HG02938 (cell line): ENCODE measurements around the gene ZNF366.
"Not testable (repeated sequence)": the region's sequence is repeated elsewhere in the genome, so short reads cannot be mapped to it uniquely, and the experiment has no call there.

Source experiments
- ATAC-seq: cut with Tn5 transposase; IDR thresholded peaks from one replicate; pipeline ENCODE4 v1.9.1; 2021; ENCODE audit warnings: mild to moderate bottlenecking, moderate library complexity; ENCODE audit not compliant: unreplicated experiment

Gene ZNF366

DNA sequence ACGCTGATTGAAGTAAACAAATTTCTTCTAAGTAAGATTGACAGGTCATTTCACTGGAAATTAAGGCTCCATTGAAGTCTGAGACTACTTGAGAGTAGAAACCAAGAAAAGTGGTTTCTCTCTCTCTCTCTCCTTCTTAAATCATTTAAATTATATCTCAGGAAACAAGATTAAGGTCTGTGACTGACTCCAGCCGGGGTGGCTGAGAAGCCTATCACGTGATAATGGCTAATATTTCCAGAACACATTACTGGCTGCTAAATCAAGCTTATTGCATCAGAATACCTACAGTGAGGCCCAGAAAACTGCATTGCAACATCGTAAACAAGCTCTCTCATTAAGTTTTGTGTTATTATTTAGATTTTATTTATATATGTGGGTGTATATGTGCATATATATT lies 98.6 kb downstream of the ZNF366 start:
- ATAC-seq: no peak

DNA sequence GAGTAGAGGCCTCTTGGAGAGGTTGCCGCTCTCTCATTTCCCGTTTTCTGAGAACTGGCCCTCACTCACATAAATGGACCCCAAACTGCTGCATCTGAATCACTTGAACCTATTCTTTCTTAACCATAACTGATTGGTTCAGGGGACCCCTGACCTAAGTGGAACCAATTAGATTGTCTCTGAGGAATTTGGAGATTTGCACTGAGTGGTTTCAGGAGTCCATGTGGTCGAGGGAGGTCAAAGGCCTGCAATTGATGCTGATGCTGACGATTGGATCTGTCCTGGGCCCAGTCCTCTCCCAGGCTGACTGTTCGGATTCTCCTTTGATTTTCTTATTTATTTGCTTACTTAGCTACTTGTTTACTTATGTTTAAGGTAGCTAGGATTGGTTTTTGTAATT lies 99.1 kb downstream of the ZNF366 start:
- no peak for ATAC-seq

DNA sequence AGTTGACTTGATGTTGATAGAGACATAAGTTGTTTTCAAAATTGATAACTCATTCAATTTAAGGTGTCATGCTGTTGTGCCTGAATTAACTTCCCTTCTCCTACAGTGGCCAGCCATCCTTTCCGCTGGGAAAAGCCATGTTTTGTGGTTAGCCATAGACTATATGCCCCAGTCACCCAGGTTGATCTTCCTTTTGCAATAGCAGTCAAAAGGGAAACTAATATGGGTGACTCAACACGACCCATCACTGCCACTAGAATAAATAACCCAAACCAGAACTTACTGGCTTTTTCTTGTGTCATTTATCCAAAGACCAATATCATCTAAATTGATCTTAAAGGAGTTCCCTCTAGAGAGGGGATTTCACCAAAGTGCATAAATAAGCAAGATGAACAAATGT lies 99.7 kb downstream of the ZNF366 start:
- ATAC-seq: no peak

DNA sequence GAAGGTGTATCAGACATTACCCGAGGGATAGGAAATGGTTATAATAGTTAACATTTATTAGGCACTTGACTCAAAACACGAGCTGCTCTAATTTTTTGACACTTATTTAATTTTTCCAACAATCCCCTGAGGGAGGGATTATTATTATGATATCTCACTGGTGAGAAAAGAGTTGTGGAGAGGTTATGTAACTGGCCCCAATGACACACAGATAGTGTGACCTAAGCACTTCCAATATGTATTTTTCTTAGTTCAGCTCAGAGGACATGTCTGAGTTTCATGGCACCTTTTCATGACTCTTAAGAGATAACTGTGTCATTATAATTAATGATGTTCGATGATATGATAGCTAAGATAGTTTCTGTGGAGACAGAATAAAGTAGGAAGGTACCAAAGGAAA lies 100.1 kb downstream of the ZNF366 start:
- ATAC-seq: no peak

DNA sequence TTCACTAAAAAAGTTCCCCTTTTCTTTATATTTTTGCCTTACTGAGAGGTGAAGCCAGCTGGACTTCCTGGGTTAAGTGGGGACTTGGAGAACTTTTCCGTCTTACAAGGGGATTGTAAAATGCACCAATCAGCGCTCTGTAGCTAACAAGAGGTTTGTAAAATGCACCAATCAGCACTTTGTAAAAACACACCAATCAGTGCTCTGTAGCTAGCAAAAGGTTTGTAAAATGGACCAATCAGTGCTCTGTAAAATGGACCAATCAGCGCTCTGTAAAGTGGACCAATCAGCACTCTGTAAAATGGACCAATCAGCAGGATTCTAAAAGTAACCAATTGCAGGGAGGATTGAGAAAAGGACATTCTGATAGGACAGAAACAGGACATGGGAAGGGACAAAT lies 102.4 kb downstream of the ZNF366 start:
- ATAC-seq: not testable (repeated sequence)

DNA sequence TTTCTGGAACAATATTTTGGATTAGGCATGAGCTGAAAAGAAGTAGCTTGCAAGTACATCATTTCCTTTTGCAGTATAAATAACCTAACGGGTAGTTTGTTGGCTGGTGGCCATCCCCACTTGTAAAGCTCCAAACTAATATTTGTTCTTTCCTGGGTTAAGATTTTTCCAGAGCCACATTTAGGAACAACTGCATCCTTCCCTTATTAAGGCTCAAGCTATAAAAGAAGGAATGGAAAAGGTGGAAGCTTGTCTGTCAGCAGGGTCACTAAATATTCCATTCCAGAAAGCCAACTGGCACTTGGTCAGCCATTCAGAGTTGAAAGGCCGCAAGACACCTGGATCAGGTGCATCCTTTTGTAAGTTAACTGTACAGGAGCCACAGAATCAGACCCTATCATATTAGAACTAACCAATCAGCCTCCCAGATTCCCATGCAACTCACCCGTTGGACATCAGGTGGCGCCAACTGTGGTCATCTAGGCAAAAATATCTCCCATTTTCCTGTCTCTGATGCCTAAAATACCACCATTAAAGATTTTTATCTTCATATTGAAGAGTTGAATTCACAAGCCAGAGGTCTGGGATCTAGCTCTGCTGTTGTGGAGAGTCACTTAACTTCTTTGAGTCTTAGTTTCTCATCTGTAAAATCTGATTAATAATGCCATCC lies 104.1 kb downstream of the ZNF366 start:
- no peak for ATAC-seq

DNA sequence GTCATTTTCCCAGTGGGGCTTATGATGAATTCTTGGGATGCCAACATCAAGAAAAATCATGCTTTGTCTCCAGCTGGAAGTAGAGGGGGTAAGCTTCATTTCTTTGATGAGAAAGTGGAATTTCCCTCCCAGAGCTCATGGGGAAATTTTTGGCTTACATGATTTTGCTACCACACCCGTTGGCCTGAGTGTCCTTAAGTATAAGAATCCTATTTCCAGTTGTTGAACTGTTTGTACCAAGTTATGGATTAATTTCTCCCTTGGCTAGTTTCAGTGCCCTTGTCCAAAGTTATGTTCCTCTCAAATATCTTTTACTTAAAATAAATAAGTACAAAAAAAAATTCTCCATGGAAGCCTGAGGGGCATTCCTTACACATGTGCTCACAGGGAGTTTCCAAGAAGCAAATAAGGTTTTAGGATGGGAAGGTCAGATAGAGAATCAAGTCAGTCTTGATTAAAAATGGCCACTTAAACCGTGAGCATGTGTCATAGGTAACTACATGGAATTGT lies 104.8 kb downstream of the ZNF366 start:
- no peak for ATAC-seq

DNA sequence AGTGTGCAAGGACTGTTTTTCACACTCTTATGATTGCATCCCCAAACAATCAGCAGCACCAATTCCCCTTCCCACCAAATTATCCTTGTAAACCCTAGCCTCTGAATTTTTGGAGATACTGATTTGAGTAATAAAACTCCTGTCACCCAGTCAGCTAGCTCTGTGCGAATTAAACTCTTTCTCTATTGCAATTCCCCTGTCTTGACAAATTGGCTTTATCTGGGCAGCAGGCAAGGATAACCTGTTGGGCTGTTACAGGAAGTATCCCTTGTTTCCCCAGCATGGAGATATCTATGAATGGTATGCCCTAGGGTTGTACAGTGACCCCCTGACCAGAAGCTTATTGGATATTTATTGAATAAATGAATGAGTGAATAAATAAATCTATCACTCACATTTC lies 106.3 kb downstream of the ZNF366 start:
- ATAC-seq: no peak

DNA sequence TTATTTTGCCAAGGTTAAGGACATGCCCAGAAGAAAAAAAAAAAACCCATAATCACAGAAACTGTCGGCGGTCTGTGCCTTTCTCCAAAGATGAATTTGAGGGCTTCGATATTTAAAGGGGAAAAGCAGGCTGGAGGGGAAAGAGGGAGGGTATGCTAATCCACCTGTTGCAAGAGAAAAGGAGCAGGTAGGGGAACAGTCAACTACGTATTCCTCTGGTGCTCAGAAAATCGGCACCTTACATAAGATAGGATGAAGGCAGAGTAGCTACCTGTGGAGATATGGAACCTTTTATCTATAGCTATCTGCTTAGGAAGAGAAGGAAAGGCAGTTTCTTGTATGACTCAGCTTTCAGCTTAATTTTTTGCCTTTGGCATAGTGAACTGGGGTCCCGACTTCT lies 109.4 kb downstream of the ZNF366 start:
- no peak for ATAC-seq

DNA sequence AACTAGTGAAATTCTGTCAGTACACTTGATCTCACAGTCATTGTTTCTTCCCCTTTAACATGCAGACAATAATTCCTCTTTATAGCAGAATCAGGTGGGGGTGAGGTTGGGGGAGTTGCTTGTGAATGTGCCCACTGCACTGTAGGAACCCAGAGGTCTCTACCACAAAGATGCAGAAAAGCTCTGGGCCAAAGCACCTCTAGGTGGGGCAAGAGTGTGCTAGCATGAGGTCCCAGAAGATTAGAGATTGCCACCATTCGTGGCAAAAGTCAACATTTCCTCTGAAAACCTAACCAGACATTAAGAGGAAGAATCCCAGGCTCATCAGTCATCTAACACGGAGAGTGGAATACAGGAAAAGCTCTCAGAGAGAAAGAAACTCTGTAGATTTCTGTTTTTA lies 112.5 kb downstream of the ZNF366 start:
- ATAC-seq: no peak

DNA sequence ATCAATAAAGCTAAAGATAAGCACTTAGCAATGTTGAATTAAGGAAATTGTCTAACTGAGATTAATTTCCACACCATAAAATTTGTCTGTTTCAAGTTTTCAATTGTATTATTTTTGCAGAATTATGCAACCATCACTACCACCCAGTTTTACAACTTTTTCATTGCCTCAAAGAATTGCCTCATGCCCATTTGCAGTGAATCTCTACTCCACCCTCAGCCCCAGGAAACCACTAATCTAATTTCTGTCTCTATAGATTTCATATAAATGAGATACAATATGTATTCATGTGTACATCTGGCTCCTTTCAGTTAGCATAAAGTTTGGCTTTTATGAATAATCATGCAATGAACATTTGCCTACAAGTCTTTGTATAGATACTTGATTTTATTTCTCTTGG lies 114.2 kb downstream of the ZNF366 start:
- no peak for ATAC-seq
